Bone marrow (tissue), 2 donors: Measurements from ENCODE around the gene ARHGEF28.

Source experiments
- DNase-seq, 2 donors: peaks; one replicate each; lab custom pipeline; 2025; lab: John Stamatoyannopoulos, UW

Gene ARHGEF28

DNA sequence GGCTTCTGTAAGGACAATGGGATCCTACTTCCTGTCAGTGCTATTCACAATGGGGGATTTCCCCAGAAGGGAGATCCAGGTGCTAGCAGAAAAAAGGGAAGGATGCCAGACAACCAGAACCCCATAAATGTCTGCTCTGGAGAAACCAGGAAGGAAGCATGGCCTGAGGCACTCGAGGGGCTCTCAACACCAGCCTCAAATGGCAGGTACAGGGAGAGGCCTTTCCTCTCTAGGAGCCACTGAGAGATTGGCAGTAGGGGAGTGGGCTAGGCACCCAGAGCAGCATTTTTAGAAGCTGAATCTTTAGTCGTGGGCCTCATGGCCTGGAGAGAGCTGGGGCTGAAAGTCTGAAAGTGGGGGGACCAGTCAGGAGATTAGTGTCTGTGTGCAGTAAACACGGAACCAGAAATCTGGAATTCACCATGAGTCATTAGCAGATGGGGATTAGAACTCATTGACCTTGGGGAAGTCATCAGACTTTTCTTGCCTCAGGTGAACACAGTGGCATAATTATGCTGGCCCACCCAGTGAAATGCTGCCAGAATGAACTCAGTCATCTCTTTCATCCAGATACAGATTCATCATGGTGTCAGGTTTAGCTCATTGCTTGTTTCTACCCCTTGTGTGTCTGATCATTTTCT is 28.3 kb downstream of the ARHGEF28 start:
- no peak for DNase-seq

DNA sequence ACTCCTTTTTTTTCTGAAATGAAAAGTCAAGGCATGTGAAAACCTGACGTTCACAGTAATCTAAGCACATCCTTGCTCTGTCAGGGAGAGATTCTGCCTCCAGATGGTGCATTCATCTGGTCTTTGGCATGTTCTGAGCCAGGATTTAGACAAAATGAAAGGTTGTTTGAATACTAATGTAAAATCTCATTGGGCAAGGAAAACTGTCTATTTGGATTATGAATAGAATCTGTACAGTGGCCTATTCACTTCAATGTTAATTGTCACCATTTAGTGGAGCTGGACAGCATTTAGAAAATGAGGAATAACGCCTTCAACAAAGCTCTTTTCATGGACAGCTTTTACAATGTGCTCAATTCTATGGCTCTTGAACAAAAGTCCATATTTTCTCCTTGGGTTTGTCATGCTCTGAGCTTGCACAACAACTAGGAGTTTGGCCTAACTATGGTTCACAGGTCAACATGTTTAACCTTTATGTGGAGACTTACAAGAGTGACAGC is 28.9 kb downstream of the ARHGEF28 start:
- DNase-seq: no peak

GRCh38 chr5:73655521-73656160 is 29.6 kb downstream of the ARHGEF28 start:
- no peak for DNase-seq

GRCh38 chr5:73661753-73662152 is 35.8 kb downstream of the ARHGEF28 start:
- DNase-seq: no peak

GRCh38 chr5:73663161-73663859 is 37.3 kb downstream of the ARHGEF28 start:
- DNase-seq: no peak

DNA sequence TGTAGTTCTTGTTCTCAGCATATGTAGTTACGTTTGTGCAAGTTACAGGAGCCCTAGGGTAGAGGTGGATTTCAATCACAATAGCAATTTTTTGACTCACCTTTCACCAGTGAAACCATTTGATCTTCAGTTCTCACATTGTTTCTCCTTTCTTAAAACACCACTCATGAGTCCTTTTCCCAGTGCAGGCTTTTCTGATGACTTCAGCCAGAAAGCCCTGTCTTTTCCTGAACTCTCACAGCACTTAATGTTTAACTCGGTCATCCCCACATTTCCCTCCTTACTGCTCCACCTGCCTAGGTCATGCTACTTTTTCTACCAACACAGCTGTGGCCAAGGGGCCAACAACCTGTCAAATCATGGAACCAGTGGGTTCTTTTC is 37.9 kb downstream of the ARHGEF28 start:
- DNase-seq: no peak

DNA sequence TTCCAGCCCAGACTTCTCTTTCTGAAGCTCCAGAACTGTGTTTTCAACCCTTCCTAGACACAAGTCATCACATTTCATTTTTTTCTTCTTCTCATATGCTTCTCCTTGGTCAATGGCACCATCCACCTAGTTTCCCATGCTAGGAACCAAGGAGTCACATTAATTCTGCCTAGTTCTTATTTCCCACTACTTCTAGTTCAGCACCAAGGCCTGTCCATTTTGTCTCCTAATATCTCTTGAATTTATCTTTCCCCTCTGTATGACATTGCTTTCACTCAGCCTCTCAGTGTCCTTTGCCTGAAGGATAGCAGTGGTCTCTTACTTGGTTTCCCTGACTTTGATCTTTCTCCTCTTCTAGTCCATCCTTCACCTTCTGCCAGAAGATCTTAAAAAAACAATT is 38.8 kb downstream of the ARHGEF28 start:
- no peak for DNase-seq

DNA sequence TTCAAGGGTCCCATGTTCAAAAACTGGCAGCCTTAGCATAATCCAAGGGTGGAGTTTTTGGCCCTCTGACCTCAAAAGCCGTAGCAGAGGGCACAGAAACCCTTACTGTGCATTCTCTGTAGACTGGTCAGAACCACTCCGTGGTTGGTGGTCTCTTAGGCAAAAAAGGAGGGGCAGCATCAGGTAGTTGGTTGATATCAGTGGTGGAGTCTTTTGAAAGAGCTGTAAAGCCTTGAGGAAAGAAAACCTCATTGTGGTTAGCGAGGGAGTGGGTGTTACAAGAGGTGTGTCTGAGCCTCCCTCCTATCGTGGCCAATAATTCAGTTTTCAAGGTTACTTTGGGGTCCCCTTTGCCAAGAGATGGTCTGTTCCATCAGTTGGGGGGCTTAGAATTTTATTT is 40.9 kb downstream of the ARHGEF28 start:
- no peak for DNase-seq

DNA sequence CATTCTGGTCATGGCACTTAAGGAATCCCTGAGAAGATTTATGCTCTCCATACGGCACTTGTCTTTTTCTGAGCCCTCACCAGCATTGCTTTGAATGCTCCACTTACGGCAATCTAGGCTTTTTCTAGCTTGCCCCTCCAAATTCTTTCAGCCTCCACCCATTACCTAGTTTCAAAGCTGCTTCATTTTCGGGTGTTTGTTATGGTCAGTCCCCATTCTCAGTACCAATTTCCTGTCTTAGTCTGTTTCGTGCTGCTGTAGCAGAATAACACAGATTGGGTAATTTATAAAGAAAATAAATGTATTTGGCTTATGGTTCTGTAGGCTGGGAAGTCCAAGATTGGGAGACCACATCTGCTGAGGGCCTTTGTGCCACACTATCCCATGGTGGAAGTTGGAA is 42.0 kb downstream of the ARHGEF28 start:
- no peak for DNase-seq

GRCh38 chr5:73668486-73669111 is 42.6 kb downstream of the ARHGEF28 start:
- no peak for DNase-seq

DNA sequence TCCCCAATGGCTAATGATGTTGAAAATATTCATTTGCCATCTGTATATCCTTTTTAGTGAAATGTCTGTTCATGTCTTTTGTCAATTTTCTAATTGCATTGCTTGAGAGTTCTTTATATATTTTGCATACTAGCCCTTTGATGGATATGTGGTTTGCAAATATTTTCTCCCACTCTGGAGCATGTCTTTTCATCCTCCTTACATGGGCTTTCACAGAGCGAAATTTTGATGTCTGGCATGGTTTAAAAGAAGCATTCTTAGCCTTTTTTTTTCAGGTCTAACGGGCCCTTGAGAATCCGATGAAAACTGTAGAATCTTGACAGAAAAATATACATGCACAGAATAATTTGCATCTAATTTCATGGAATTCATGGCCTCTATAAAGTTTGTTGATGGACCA is 44.7 kb downstream of the ARHGEF28 start:
- no peak for DNase-seq

GRCh38 chr5:73672132-73672531 is 46.1 kb downstream of the ARHGEF28 start:
- DNase-seq: no peak

DNA sequence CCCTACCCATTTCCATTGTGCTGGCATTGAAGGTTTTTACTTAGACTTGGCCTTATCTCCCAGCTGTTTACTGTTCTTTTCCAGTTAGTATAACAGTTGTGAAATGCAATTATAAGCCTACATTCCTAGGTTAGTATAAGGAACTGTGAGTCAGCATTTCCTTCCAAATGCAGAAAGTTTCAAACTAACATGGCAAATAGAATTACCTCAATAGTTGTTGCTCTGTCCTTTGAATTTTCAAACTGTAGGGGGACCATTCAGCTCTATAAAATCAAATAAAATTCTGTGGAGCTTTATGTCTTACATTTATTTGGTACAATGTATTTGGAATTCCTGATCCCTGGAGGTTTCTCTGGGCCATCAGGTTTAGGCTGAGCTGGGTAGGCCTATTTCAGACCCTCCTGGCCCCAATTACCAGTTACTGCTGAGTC is 47.2 kb downstream of the ARHGEF28 start:
- no peak for DNase-seq

GRCh38 chr5:73674669-73675004 is 48.6 kb downstream of the ARHGEF28 start:
- DNase-seq: no peak

- DNase-seq: no peak
Observed at GRCh38 chr5:73678322-73678740, 52.3 kb downstream of the ARHGEF28 start.

DNA sequence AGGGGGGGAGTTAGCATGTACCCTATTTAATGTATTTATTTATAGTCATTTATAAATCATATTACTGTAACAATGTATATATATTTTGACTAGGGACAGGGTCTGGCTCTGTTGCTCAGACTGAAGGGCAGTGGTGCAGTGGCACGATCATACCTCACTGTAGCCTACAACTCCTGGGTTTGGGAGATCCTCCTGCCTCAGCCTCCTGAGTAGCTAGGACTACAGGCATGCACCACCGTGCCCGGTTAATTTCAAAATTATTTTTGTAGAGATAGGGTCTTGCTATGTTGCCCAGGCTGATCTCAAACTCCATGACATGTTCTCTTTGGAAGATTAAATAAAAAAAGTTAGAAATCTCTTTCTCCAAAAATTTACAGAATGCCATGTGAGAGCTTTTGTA is 52.8 kb downstream of the ARHGEF28 start:
- no peak for DNase-seq

GRCh38 chr5:73682176-73682575 is 56.2 kb downstream of the ARHGEF28 start:
- no peak for DNase-seq

DNA sequence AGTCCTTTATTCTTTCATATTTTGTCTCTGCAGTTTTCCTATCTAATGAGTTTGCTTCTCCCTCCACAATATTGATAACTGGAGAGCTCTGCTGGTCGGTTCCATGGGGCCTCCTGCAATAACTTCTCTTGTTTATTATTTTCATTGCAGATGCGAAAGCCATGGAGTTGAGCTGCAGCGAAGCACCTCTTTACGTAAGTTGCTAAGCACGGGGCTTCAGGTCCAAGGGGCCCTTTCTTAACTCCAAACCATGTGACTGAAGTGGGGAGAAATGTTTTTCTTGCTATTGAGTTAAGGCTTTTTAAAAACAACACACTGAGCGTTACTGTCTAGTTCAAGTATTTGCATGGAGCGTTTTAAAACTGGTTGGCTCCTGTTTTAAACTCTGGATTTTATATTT is 58.7 kb downstream of the ARHGEF28 start:
- no peak for DNase-seq

GRCh38 chr5:73686912-73687311 is 60.9 kb downstream of the ARHGEF28 start:
- DNase-seq: no peak

GRCh38 chr5:73687357-73687756 is 61.4 kb downstream of the ARHGEF28 start:
- DNase-seq: no peak

DNA sequence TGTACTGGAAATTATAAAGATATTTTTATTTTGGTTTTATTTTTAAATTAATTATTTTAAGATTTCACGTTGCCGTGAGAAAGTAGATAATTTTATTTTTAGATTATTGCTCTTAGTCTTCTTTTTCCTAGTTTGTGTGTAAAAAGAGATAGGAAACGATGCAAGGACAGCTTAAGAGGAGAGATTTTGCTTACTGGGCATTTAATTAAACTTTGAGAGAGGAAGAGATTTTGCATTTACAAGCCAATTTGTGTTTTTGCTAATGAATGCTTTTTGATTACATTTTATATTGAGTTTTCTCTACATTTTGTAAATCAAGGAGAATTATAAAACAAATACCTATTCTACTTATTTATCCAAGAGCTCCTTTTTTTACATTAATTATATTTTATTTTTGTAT is 64.0 kb downstream of the ARHGEF28 start:
- no peak for DNase-seq

DNA sequence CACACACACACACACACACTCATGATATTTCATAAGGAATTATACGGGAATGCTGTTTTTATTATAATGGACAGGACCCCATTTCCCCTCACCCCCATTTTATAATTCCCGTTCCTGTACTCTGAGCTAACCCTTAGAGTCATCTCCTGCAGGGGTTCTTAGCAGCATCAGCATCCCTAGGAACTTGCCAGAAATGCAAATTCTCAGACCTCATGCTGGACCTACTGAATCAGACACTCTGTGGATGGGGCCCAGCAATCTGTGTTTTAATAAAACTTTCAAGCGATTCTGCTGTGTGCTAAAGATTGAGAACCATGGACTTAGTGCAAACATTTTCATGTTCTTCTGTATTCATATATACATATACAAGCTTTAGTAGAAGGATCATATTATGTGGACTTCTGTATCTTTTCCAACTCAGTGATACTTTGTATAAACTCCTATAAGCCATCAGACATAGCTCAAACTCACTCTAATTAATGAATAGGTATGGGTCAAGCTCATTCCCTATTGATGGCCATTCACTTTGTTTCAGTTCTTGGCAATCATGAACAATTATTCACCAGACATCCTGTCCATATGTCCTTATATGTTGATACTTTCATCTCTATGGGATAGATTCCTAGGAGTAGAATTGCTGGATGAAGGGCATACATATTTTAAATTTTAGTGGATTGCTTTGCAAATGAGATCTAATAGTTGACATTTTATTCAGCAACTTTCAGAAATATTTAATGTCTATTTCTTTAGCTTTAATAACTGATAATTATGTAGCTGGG is 65.5 kb downstream of the ARHGEF28 start:
- DNase-seq: no peak
